ENCODE measurements around the gene MORF4L1.

GRCh38 chr15:78929536-78930264 is 57.0 kb downstream of the MORF4L1 start:
- TF ChIP-seq, protein P1, sequence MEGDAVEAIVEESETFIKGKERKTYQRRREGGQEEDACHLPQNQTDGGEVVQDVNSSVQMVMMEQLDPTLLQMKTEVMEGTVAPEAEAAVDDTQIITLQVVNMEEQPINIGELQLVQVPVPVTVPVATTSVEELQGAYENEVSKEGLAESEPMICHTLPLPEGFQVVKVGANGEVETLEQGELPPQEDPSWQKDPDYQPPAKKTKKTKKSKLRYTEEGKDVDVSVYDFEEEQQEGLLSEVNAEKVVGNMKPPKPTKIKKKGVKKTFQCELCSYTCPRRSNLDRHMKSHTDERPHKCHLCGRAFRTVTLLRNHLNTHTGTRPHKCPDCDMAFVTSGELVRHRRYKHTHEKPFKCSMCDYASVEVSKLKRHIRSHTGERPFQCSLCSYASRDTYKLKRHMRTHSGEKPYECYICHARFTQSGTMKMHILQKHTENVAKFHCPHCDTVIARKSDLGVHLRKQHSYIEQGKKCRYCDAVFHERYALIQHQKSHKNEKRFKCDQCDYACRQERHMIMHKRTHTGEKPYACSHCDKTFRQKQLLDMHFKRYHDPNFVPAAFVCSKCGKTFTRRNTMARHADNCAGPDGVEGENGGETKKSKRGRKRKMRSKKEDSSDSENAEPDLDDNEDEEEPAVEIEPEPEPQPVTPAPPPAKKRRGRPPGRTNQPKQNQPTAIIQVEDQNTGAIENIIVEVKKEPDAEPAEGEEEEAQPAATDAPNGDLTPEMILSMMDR (conservative IDR thresholded peaks at IDR 0.05; ENCODE audit: low read length) = no peak
- no peak for TF ChIP-seq EZH2phosphoT487 (IDR thresholded peaks at IDR 0.05; ENCODE audit: borderline replicate concordance)
